Fibroblast of skin of back (primary cell): ENCODE measurements around the gene HSD3B7.

Experiments
- DNase-seq: peaks from one replicate; pipeline ENCODE4 v3.0.0-alpha.2; 2013

HSD3B7 gene

DNA sequence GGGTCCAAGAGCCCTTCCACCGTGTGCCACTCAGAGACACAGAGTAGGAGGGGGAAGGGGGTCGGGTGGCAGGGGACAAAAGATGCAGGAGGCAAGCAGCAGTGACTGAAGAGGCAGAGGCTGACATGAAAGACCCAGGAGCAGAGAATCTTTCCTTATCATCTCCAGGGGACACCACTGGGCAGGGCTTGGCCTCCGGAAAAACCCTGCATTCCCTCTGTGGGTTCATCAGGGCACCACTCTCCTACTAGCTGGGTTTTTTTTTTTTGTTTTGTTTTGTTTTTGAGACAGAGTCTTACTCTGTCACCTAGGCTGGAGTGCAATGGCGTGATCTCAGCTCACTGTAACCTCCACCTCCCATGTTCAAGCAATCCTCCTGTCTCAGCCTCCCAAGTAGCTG lies 46.3 kb downstream of the HSD3B7 start:
- DNase-seq: no peak

DNA sequence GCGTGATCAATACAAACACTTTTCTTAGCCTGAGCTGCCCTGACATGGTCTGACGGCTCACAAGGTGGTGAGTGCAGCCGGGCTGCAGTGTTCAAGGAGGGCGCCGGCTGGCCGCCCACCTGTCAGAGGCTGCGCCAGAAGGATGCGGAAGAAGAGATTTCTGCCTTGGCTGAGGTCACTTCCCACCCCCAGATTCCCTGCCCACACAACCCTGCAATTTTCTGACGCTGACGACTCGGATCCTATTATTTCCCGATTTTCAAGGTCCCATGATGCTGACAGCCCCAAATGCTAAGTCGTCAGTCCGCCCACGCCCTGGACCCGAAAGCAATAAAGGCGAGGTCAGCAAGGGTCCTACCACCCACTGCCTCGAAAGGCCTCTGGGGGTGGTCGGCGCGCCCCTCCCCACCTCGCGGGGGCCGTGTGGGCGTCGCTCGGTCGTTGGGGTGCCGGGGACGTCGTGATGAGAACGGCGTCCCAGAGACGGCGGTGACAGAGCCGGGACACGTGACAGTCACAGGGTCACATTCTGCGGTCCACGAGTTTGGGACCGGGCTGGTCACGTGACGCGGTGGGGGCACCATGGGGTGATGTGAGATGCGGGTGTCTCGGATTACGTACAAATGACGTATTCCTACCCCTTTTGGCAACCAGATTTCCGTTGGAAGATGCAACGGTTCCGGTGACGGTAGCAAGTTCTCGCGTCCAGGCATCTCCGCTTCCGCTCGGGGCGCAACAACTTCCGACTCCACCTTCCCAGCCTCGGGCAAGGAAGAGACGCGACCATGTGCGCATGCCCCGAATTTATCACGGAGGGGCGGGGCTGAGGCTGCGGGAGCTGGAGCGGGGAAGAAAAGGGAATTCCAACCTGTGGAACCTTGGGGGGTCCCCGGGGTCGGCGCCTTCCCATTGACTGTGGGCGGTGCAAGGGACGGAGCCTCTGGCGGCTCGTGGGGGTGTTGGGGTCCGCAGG lies 48.0 kb downstream of the HSD3B7 start, which contains the start of gene STX4:
Gene STX4 (plus strand): TSS at position 823 of the 973 bp plus-strand sequence. CDS start 248 bp downstream, outside the sequence.
- peak; percentile 96 for DNase-seq

DNA sequence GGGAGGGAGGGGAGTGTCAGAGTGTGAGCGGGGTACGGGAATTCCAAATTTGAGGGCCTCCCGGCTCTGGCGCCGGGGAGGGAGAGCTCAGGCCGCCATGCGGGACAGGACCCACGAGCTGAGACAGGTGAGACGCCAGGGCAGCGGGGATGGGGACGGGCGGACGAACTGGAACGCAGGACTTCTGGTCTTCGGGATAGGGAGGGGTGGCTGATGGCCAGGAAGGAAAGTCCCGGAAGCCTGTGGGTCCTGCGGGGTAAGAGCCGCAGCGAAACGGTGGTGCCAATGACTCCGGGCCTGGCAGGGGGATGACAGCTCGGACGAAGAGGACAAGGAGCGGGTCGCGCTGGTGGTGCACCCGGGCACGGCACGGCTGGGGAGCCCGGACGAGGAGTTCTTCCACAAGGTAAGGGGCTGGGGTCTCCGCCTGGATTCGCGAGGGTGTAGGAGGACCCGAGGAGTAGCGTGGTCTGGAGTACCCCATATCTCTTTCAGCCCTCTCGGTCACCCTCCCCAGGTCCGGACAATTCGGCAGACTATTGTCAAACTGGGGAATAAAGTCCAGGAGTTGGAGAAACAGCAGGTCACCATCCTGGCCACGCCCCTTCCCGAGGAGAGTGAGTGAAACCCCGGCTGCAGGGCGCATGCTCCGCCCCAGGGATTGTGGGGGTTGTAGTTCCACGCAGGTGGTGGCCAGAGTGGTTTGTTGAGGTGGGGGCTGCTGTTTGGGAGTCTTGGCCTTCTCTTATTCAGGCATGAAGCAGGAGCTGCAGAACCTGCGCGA lies 48.9 kb downstream of the HSD3B7 start:
- peak; percentile 82 for DNase-seq

DNA sequence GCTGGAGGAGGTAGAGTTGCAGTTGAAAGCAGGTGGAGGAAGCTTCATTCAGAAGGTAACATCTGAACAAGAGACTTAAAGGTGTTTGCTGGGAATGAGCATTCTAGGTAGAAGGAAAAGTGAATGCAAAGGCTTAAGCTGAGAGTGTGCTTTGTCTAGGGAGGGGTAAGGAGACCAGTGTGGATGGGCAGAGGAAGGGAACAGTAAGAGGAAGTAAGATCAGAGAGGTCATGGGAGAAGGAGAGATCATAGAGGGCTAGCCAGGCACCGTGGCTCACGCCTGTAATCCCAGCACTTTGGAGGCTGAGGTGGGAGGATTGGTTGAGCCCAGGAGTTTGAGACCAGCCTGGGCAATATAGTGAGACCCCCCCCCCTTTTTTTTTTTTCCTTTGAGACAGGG lies 51.7 kb downstream of the HSD3B7 start:
- no peak for DNase-seq
